ENCODE data around the gene RGL3. TPM values are rescaled to one million over a fixed set of nuclear protein-coding genes. Genes with fewer than 3 reads are reported as not detected.
"Not testable (repeated sequence)": the region's sequence is repeated elsewhere in the genome, so short reads cannot be mapped to it uniquely, and the experiment has no call there.

RGL3 gene
- total RNA-seq, 2 experiments from 2014 or later, result not detected

- H3K4me3 Mint-ChIP-seq, result no peak overlapping the region
- DNase-seq, result no peak
- TF ChIP-seq, protein P1, sequence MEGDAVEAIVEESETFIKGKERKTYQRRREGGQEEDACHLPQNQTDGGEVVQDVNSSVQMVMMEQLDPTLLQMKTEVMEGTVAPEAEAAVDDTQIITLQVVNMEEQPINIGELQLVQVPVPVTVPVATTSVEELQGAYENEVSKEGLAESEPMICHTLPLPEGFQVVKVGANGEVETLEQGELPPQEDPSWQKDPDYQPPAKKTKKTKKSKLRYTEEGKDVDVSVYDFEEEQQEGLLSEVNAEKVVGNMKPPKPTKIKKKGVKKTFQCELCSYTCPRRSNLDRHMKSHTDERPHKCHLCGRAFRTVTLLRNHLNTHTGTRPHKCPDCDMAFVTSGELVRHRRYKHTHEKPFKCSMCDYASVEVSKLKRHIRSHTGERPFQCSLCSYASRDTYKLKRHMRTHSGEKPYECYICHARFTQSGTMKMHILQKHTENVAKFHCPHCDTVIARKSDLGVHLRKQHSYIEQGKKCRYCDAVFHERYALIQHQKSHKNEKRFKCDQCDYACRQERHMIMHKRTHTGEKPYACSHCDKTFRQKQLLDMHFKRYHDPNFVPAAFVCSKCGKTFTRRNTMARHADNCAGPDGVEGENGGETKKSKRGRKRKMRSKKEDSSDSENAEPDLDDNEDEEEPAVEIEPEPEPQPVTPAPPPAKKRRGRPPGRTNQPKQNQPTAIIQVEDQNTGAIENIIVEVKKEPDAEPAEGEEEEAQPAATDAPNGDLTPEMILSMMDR (IDR thresholded peaks at IDR 0.05), result no peak
- POLR2A ChIA-PET, result no interaction called here
- no peaks in the 10 kb centered on the region for H3K9me3 Mint-ChIP-seq
- H3K27ac Mint-ChIP-seq, result no peak overlapping the region
- H3K36me3 Mint-ChIP-seq (ENCODE audit: low read depth), result no peaks in the 10 kb centered on the region
- CTCF ChIA-PET, result no interaction called here
- H3K27me3 Mint-ChIP-seq, result peaks cover 2% of the 10 kb centered on the region
- no peak for ATAC-seq
- intact Hi-C loops (cut with micrococcal nuclease), result no loop called here
- no peaks in the 10 kb centered on the region for H3K4me1 Mint-ChIP-seq (ENCODE audit: low read depth)
These were observed 42.3 kb upstream of the RGL3 start for GRCh38 chr19:11461453-11461852.

GRCh38 chr19:11460207-11460606, 41.1 kb upstream of the RGL3 start:
- DNase-seq, result peak; percentile 46
- POLR2A ChIA-PET, result no interaction called here
- H3K9me3 Mint-ChIP-seq, result no peaks in the 10 kb centered on the region
- ATAC-seq, result peak; percentile 72
- no peaks in the 10 kb centered on the region for H3K4me1 Mint-ChIP-seq (ENCODE audit: low read depth)
- no peak overlapping the region for H3K4me3 Mint-ChIP-seq
- no peaks in the 10 kb centered on the region for H3K36me3 Mint-ChIP-seq (ENCODE audit: low read depth)
- TF ChIP-seq, protein P1 (IDR thresholded peaks at IDR 0.05), result peak; percentile 29
- CTCF ChIA-PET, result no interaction called here
- no peak overlapping the region for H3K27ac Mint-ChIP-seq
- intact Hi-C loops (cut with micrococcal nuclease), result no loop called here
- no peaks in the 10 kb centered on the region for H3K27me3 Mint-ChIP-seq

- H3K4me3 Mint-ChIP-seq; H3K27ac Mint-ChIP-seq; intact Hi-C loops (cut with micrococcal nuclease); CTCF ChIA-PET; DNase-seq; H3K27me3 Mint-ChIP-seq; H3K36me3 Mint-ChIP-seq (ENCODE audit: low read depth); ATAC-seq; POLR2A ChIA-PET; H3K9me3 Mint-ChIP-seq; H3K4me1 Mint-ChIP-seq (ENCODE audit: low read depth): not testable (repeated sequence)
These were observed 39.8 kb upstream of the RGL3 start for GRCh38 chr19:11458912-11459311.

- Mint-ChIP-seq H3K36me3 (ENCODE audit: low read depth) (no peaks in the 10 kb centered on the region), H3K27me3 (no peaks in the 10 kb centered on the region), H3K4me3 (no peak overlapping the region), H3K4me1 (ENCODE audit: low read depth) (no peaks in the 10 kb centered on the region), H3K9me3 (no peaks in the 10 kb centered on the region), H3K27ac (no peak overlapping the region)
- no peak for DNase-seq
- CTCF ChIA-PET, result no interaction called here
- TF ChIP-seq, protein P1 (IDR thresholded peaks at IDR 0.05), result no peak
- no peak for ATAC-seq
- POLR2A ChIA-PET, result no interaction called here
- intact Hi-C loops (cut with micrococcal nuclease), result no loop called here
These were observed 39.3 kb upstream of the RGL3 start for GRCh38 chr19:11458236-11458900.

GRCh38 chr19:11457831-11458230, 38.7 kb upstream of the RGL3 start:
- CTCF ChIA-PET, result no interaction called here
- Mint-ChIP-seq H3K36me3 (ENCODE audit: low read depth) (no peaks in the 10 kb centered on the region), H3K4me1 (ENCODE audit: low read depth) (no peaks in the 10 kb centered on the region), H3K9me3 (no peaks in the 10 kb centered on the region), H3K27ac (no peak overlapping the region), H3K4me3 (no peak overlapping the region), H3K27me3 (no peaks in the 10 kb centered on the region)
- intact Hi-C loops (cut with micrococcal nuclease), result no loop called here
- TF ChIP-seq, protein P1 (IDR thresholded peaks at IDR 0.05), result no peak
- DNase-seq (no peak), ATAC-seq (no peak)
- POLR2A ChIA-PET, result no interaction called here

GRCh38 chr19:11457115-11457514, 38.0 kb upstream of the RGL3 start:
- H3K27me3 Mint-ChIP-seq, result no peaks in the 10 kb centered on the region
- no peak overlapping the region for H3K27ac Mint-ChIP-seq
- ChIA-PET POLR2A (no interaction called here), CTCF (no interaction called here)
- H3K9me3 Mint-ChIP-seq, result no peaks in the 10 kb centered on the region
- H3K4me1 Mint-ChIP-seq (ENCODE audit: low read depth), result no peaks in the 10 kb centered on the region
- no peaks in the 10 kb centered on the region for H3K36me3 Mint-ChIP-seq (ENCODE audit: low read depth)
- DNase-seq (no peak), ATAC-seq (no peak)
- H3K4me3 Mint-ChIP-seq, result no peak overlapping the region
- intact Hi-C loops (cut with micrococcal nuclease), result no loop called here
- TF ChIP-seq, protein P1 (IDR thresholded peaks at IDR 0.05), result no peak

Measured in activated CD8-positive, alpha-beta T cell treated with anti-CD3 and anti-CD28 coated beads for 36 hours (primary cell).